Smooth muscle cell (in vitro differentiated cells): Measurements from ENCODE around the gene CHCHD10. TPM values are rescaled to one million over a fixed set of nuclear protein-coding genes. Genes with fewer than 3 reads are reported as not detected.

Source experiments
- DNase-seq: peaks from one replicate; lab custom pipeline; 2025; ENCODE audit not compliant: unreplicated experiment; lab: John Stamatoyannopoulos, UW
- H2AFZ ChIP-seq: fragments of 200-600 bp; sonication (generic); 2 replicates; pipeline ENCODE4 v1.6.0; 2016; ENCODE audit warnings: antibody characterized with exemption, low read depth, mild to moderate bottlenecking
- H3F3A ChIP-seq: fragments of 200-600 bp; sonication (generic); 2 replicates; pipeline ENCODE4 v1.6.0; 2017; ENCODE audit warnings: antibody characterized with exemption, low read depth
- H3K27ac ChIP-seq: fragments of 200-600 bp; sonication (generic); 2 replicates; pipeline ENCODE4 v1.5.1; 2016; ENCODE audit warnings: low read depth, mild to moderate bottlenecking
- H3K27me3 ChIP-seq: fragments of 200-600 bp; sonication (generic); 2 replicates; pipeline ENCODE4 v1.6.1; 2016; ENCODE audit warnings: low read depth, mild to moderate bottlenecking
- H3K36me3 ChIP-seq: fragments of 200-600 bp; sonication (generic); 2 replicates; pipeline ENCODE4 v1.5.1; 2016; ENCODE audit warnings: low read depth
- H3K4me1 ChIP-seq: fragments of 200-600 bp; sonication (generic); 2 replicates; pipeline ENCODE4 v1.5.1; 2016; ENCODE audit warnings: low read depth
- H3K4me2 ChIP-seq: fragments of 200-600 bp; sonication (generic); 2 replicates; pipeline ENCODE4 v1.6.0; 2016; ENCODE audit warnings: mild to moderate bottlenecking
- H3K4me3 ChIP-seq: fragments of 200-600 bp; sonication (generic); 2 replicates; pipeline ENCODE4 v1.5.1; 2016; ENCODE audit warnings: mild to moderate bottlenecking
- H3K79me2 ChIP-seq: fragments of 200-600 bp; sonication (generic); 2 replicates; pipeline ENCODE4 v1.6.0; 2016; ENCODE audit warnings: low read depth, mild to moderate bottlenecking
- H3K9ac ChIP-seq: fragments of 200-600 bp; sonication (generic); 2 replicates; pipeline ENCODE4 v1.6.0; 2016; ENCODE audit warnings: low read depth
- H3K9me3 ChIP-seq: fragments of 200-600 bp; sonication (generic); replicated peaks from 2 replicates; pipeline ENCODE4 v1.5.1; 2016; ENCODE audit warnings: low read depth
- H4K20me1 ChIP-seq: fragments of 200-600 bp; sonication (generic); 2 replicates; pipeline ENCODE4 v1.6.0; 2016; ENCODE audit warnings: low read depth
- CTCF ChIP-seq: fragments of 200-600 bp; sonication (generic); IDR thresholded peaks from 2 replicates; pipeline ENCODE4 v1.5.1; 2017; ENCODE audit warnings: borderline replicate concordance, mild to moderate bottlenecking, antibody characterized with exemption; ENCODE audit not compliant: insufficient read depth, poor library complexity, severe bottlenecking
- WGBS: methylation state at CpG from one replicate; pipeline ENCODE4 v1.1.7; 2016; ENCODE audit warnings: low lambda C conversion rate; 5-methylcytosine and 5-hydroxymethylcytosine counted together
- polyA plus RNA-seq: library from polyadenylated mRNA; unstranded; fragments of >200 nt; fragmentation: Nextera tagmentation; extraction: Ambion mirVana; gene quantifications from 2 replicates; pipeline ENCODE4 v1.2.1, GENCODE V29; 2016
- total RNA-seq: library from RNA; depleted of rRNA; stranded (reverse); fragments of >200 nt; gene quantifications from 2 replicates; pipeline ENCODE4 v1.2.3, GENCODE V29; 2014

Gene CHCHD10
- total and polyA plus RNA-seq, 2 experiments from 2014 or later: 4.9 to 57.6 TPM

GRCh38 chr22:23804781-23805291 lies 37.1 kb upstream of the CHCHD10 start:
- Histone ChIP-seq H3K4me3 (no peak overlapping the region), H2AFZ (no peak overlapping the region), H3K4me2 (no peak overlapping the region), H3F3A (peaks cover 7% of the 10 kb centered on the region), H3K36me3 (peaks cover 9% of the 10 kb centered on the region), H3K27ac (peak overlapping the region; percentile 33), H3K79me2 (no peaks in the 10 kb centered on the region), H3K9ac (no peak overlapping the region), H4K20me1 (peaks cover 66% of the 10 kb centered on the region), H3K27me3 (no peaks in the 10 kb centered on the region), H3K4me1 (no peaks in the 10 kb centered on the region), H3K9me3 (no peaks in the 10 kb centered on the region)
- no peak for TF ChIP-seq CTCF
- DNase-seq: no peak
- WGBS: 41% methylated on average over 12 of the region's 12 CpGs

- no peaks in the 10 kb centered on the region for H3K4me1 ChIP-seq
- no peak overlapping the region for H3K4me2 ChIP-seq
- no peak overlapping the region for H2AFZ ChIP-seq
- H4K20me1 ChIP-seq: peaks cover 78% of the 10 kb centered on the region
- H3K27ac ChIP-seq: no peak overlapping the region
- H3F3A ChIP-seq: peaks cover 7% of the 10 kb centered on the region
- DNase-seq: no peak
- H3K36me3 ChIP-seq: peaks cover 9% of the 10 kb centered on the region
- H3K9me3 ChIP-seq: no peaks in the 10 kb centered on the region
- no peaks in the 10 kb centered on the region for H3K79me2 ChIP-seq
- 89% methylated on average over 21 of the region's 21 CpGs for WGBS
- TF ChIP-seq CTCF: no peak
- no peak overlapping the region for H3K4me3 ChIP-seq
- H3K9ac ChIP-seq: no peak overlapping the region
- H3K27me3 ChIP-seq: no peaks in the 10 kb centered on the region
Measured at GRCh38 chr22:23803001-23803819, 35.4 kb upstream of the CHCHD10 start.

- no peak overlapping the region for H3K4me2 ChIP-seq
- no peak overlapping the region for H2AFZ ChIP-seq
- H3F3A ChIP-seq: peaks cover 7% of the 10 kb centered on the region
- no peak overlapping the region for H3K27ac ChIP-seq
- no peaks in the 10 kb centered on the region for H3K9me3 ChIP-seq
- H3K36me3 ChIP-seq: peaks cover 9% of the 10 kb centered on the region
- H3K4me1 ChIP-seq: no peaks in the 10 kb centered on the region
- no peak for DNase-seq
- H3K79me2 ChIP-seq: no peaks in the 10 kb centered on the region
- 97% methylated on average over 8 of the region's 8 CpGs for WGBS
- no peak overlapping the region for H3K9ac ChIP-seq
- no peaks in the 10 kb centered on the region for H3K27me3 ChIP-seq
- TF ChIP-seq CTCF: no peak
- no peak overlapping the region for H3K4me3 ChIP-seq
- H4K20me1 ChIP-seq: peaks cover 84% of the 10 kb centered on the region
Measured at GRCh38 chr22:23801886-23802377, 34.2 kb upstream of the CHCHD10 start.
